C4-2B (cell line): Measurements from ENCODE around the gene SGCA.

Experiments used
- ZFX ChIP-seq: fragments of 450-650 bp; IDR thresholded peaks from 2 replicates; pipeline ENCODE4 v1.6.1; 2017
- TF ChIP-seq, protein P1 (sequence below): fragments of 450-650 bp; conservative IDR thresholded peaks from 2 replicates; pipeline ENCODE4 v1.5.1; 2017; ENCODE audit warnings: mild to moderate bottlenecking

DNA sequence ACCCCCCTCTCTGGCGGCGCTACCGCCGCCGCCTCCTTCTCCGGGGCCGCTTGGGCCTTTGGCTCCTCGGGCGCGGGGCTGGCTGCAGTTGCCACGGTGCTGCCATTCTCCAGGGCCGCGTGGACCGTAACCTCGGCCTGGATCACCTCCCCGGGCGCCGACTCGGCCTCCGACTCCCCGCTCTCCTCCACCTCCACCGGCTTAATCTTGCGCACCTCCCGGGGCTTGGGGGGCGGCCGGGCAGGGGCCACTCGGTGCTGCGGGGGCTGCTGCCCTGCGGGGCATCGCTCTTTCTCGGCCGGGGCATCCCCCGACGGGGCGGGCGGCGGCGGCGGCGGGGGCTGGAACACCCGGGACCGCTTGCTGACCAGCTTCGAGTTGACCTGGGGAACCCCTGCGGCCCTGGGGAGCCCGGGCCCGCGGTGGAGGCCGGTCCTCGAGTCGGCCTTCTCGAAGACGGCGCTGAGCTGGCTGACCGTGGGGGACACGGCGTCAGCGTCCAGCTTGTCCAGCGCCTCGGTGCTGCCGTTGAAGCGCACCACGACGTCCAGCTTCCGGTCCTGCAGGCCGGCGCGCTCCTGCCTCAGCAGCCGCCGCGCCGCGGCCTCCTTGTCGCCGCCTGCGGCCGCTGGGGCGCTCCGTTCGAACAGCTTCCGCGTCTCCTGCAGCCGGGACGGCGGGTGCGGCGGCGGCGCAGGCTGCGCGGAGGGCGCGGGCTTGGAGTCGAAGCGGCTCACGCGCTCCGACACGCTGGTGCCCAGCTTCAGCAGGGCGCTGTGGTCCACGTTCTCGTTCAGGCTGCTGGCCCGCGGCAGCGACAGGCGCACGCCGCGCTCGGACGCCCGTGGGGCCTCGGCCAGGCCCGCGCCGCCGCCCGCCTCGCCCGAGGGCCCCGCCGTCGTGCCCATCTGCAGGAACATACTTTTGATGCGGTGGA, 16.1 kb upstream of the SGCA start:
- TF ChIP-seq, protein P1, sequence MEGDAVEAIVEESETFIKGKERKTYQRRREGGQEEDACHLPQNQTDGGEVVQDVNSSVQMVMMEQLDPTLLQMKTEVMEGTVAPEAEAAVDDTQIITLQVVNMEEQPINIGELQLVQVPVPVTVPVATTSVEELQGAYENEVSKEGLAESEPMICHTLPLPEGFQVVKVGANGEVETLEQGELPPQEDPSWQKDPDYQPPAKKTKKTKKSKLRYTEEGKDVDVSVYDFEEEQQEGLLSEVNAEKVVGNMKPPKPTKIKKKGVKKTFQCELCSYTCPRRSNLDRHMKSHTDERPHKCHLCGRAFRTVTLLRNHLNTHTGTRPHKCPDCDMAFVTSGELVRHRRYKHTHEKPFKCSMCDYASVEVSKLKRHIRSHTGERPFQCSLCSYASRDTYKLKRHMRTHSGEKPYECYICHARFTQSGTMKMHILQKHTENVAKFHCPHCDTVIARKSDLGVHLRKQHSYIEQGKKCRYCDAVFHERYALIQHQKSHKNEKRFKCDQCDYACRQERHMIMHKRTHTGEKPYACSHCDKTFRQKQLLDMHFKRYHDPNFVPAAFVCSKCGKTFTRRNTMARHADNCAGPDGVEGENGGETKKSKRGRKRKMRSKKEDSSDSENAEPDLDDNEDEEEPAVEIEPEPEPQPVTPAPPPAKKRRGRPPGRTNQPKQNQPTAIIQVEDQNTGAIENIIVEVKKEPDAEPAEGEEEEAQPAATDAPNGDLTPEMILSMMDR = no peak
- TF ChIP-seq ZFX = peak; percentile 95
